Fibroblast of lung (primary cell): Measurements from ENCODE around the gene ZNF620. TPM values are rescaled to one million over a fixed set of nuclear protein-coding genes. Genes with fewer than 3 reads are reported as not detected.
"Not testable (repeated sequence)": the region's sequence is repeated elsewhere in the genome, so short reads cannot be mapped to it uniquely, and the experiment has no call there.

ENCODE experiments used
- DNase-seq, 2 donors: peaks; one replicate each; pipeline versions ENCODE4 v3.0.0 to v3.0.0-alpha.2; 2010; ENCODE audit warnings: low read depth in 2 of 2
- H2AFZ ChIP-seq: 2 replicates; pipeline ENCODE4 v1.5.1; 2012; ENCODE audit warnings: low read length, control low read depth, inconsistent platforms
- H3K27ac ChIP-seq: 2 replicates; pipeline ENCODE4 v1.5.1; 2011; ENCODE audit warnings: low read length, control low read depth; ENCODE audit not compliant: insufficient read depth
- H3K27me3 ChIP-seq: 2 replicates; pipeline ENCODE4 v1.5.1; 2011; ENCODE audit warnings: mild to moderate bottlenecking, low read length; ENCODE audit not compliant: control insufficient read depth, insufficient read depth
- H3K36me3 ChIP-seq: 2 replicates; pipeline ENCODE4 v1.5.1; 2011; ENCODE audit warnings: low read length; ENCODE audit not compliant: control insufficient read depth, insufficient read depth
- H3K4me1 ChIP-seq: 2 replicates; pipeline ENCODE4 v1.5.1; 2011; ENCODE audit warnings: low read length; ENCODE audit not compliant: control insufficient read depth, insufficient read depth; ENCODE audit errors: extremely low read depth
- H3K4me2 ChIP-seq: 2 replicates; pipeline ENCODE4 v1.5.1; 2011; ENCODE audit warnings: low read length, control low read depth; ENCODE audit not compliant: insufficient read depth; ENCODE audit errors: extremely low read depth
- H3K4me3 ChIP-seq, 4 experiments: fragments of 200-600 bp in 1 of 4; sonication (generic) in 1 of 4; replicated peaks in 1 of 4; 2 replicates each; pipeline ENCODE4 v1.5.1; 2011 to 2016; ENCODE audit warnings: low read length in 4 of 4, low read depth in 3 of 4, mild to moderate bottlenecking in 3 of 4, control low read depth in 2 of 4, inconsistent platforms in 1 of 4, mixed read lengths in 1 of 4; ENCODE audit not compliant: insufficient read depth in 1 of 4; ENCODE audit errors: control extremely low read depth in 1 of 4
- H3K79me2 ChIP-seq: 2 replicates; pipeline ENCODE4 v1.5.1; 2012; ENCODE audit warnings: mild to moderate bottlenecking, low read length, inconsistent platforms; ENCODE audit not compliant: control insufficient read depth, insufficient read depth
- H3K9ac ChIP-seq: 2 replicates; pipeline ENCODE4 v1.5.1; 2011; ENCODE audit warnings: mild to moderate bottlenecking, low read length, control low read depth; ENCODE audit not compliant: insufficient read depth
- H3K9me3 ChIP-seq: 2 replicates; pipeline ENCODE4 v1.5.1; 2012; ENCODE audit warnings: low read depth, low read length; ENCODE audit not compliant: control insufficient read depth, insufficient read depth
- H4K20me1 ChIP-seq: 2 replicates; pipeline ENCODE4 v1.5.1; 2011; ENCODE audit warnings: low read length; ENCODE audit not compliant: control insufficient read depth, insufficient read depth; ENCODE audit errors: extremely low read depth
- EZH2 ChIP-seq: IDR thresholded peaks from 2 replicates; pipeline ENCODE4 v1.5.1; 2012; ENCODE audit warnings: low read length, control low read depth, mild to moderate bottlenecking; ENCODE audit errors: missing control alignments
- polyA plus RNA-seq, 2 donors: library from polyadenylated mRNA; depleted of rRNA in 1 of 2; stranded (reverse) in 1 of 2; unstranded in 1 of 2; fragments of >200 nt; gene quantifications; 2 replicates each; pipeline ENCODE4 v1.2.1, GENCODE V29; 2011 to 2012; ENCODE audit warnings: missing spikeins in 1 of 2
- total RNA-seq: library from RNA; depleted of rRNA; stranded (reverse); fragments of >200 nt; gene quantifications from 2 replicates; pipeline ENCODE4 v1.2.1, GENCODE V29; 2014
- TF ChIP-seq, protein P1 (sequence below), 2 donors: IDR thresholded peaks in 1 of 2; conservative IDR thresholded peaks in 1 of 2; 1 replicate in 1 of 2; 2 replicates in 1 of 2; pipeline ENCODE4 v1.5.1; 2011 to 2012; ENCODE audit warnings: low read length in 2 of 2, control low read depth in 1 of 2, inconsistent platforms in 1 of 2, low read depth in 1 of 2, mild to moderate bottlenecking in 1 of 2

Gene ZNF620
- total and polyA plus RNA-seq, 2 donors (not counting 1 experiment from before 2014, with no cell fraction given), result 0.51 to 1.5 TPM

DNA sequence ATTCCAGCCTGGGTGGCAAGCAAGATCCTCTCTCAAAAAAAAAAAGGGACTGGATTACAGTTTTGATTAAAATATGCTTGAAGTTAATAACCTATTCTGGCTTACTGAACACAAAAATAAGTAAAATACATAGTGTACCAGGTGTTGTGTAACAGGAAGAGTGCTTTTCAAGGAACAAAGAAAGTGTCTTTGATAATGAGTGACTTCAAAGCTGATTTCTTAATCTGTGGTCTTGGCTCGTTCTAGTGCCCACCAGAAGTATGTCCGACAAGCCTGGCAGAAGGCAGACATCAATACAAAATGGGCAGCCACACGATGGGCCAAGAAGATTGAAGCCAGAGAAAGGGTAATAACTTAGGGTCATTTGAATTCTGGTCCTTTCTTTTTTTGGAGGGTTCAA is 44.7 kb upstream of the ZNF620 start:
- TF ChIP-seq, protein P1, sequence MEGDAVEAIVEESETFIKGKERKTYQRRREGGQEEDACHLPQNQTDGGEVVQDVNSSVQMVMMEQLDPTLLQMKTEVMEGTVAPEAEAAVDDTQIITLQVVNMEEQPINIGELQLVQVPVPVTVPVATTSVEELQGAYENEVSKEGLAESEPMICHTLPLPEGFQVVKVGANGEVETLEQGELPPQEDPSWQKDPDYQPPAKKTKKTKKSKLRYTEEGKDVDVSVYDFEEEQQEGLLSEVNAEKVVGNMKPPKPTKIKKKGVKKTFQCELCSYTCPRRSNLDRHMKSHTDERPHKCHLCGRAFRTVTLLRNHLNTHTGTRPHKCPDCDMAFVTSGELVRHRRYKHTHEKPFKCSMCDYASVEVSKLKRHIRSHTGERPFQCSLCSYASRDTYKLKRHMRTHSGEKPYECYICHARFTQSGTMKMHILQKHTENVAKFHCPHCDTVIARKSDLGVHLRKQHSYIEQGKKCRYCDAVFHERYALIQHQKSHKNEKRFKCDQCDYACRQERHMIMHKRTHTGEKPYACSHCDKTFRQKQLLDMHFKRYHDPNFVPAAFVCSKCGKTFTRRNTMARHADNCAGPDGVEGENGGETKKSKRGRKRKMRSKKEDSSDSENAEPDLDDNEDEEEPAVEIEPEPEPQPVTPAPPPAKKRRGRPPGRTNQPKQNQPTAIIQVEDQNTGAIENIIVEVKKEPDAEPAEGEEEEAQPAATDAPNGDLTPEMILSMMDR (conservative IDR thresholded peaks at IDR 0.05 in 1 of 2, IDR thresholded peaks at IDR 0.05 in 1 of 2; ENCODE audit: low read depth in 1 of 2, low read length in 2 of 2), result no peak
- TF ChIP-seq EZH2, result no peak
- Histone ChIP-seq H3K27ac (no peak overlapping the region), H3K36me3 (peaks cover 13% of the 10 kb centered on the region), H3K9ac (no peak overlapping the region), H2AFZ (no peak overlapping the region), H3K4me3 (no peak overlapping the region), H4K20me1 (peaks cover 1% of the 10 kb centered on the region), H3K79me2 (peaks cover 30% of the 10 kb centered on the region), H3K4me1 (peaks cover 5% of the 10 kb centered on the region), H3K27me3 (no peaks in the 10 kb centered on the region), H3K9me3 (no peaks in the 10 kb centered on the region), H3K4me2 (no peak overlapping the region)
- DNase-seq, result no peak

- not testable (repeated sequence) for H3K9ac ChIP-seq, H3K4me2 ChIP-seq, H3K27me3 ChIP-seq, DNase-seq, H3K9me3 ChIP-seq, H3K27ac ChIP-seq, H3K4me3 ChIP-seq, H2AFZ ChIP-seq, H4K20me1 ChIP-seq, H3K4me1 ChIP-seq
- H3K79me2 ChIP-seq, result peaks cover 23% of the 10 kb centered on the region
- H3K36me3 ChIP-seq, result peaks cover 13% of the 10 kb centered on the region
Observed at GRCh38 chr3:40462838-40463237, 43.0 kb upstream of the ZNF620 start.

DNA sequence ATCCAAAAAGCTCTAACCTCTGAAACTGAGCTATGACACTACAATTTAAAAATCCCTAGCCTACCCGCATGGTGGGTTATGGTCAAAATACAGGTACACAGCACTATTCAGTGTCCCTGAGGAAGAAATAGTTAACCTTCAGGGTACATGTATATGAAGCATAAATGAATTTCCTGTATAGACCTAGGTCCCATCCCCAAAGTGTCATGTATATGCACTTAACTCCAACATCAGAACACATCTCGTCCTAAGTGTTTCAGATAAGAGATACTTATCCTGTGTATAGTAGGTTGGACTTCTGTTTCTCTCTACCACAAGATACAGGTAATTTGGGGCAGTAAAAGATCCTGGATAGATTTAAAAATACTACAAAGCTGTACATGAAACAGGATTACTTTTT is 42.3 kb upstream of the ZNF620 start:
- no peak overlapping the region for H2AFZ ChIP-seq
- H3K27me3 ChIP-seq, result no peaks in the 10 kb centered on the region
- no peak overlapping the region for H3K27ac ChIP-seq
- H3K4me1 ChIP-seq, result peaks cover 2% of the 10 kb centered on the region
- no peak overlapping the region for H3K4me2 ChIP-seq
- H3K79me2 ChIP-seq, result peaks cover 15% of the 10 kb centered on the region
- no peak overlapping the region for H3K4me3 ChIP-seq
- no peaks in the 10 kb centered on the region for H4K20me1 ChIP-seq
- H3K36me3 ChIP-seq, result peaks cover 13% of the 10 kb centered on the region
- H3K9me3 ChIP-seq, result no peaks in the 10 kb centered on the region
- H3K9ac ChIP-seq, result no peak overlapping the region
- TF ChIP-seq, protein P1 (conservative IDR thresholded peaks at IDR 0.05 in 1 of 2, IDR thresholded peaks at IDR 0.05 in 1 of 2; ENCODE audit: low read depth in 1 of 2, low read length in 2 of 2), result no peak
- no peak for TF ChIP-seq EZH2
- no peak for DNase-seq
